Measurements from ENCODE around the gene YWHAG.
"Not testable (repeated sequence)": the region's sequence is repeated elsewhere in the genome, so short reads cannot be mapped to it uniquely, and the experiment has no call there.

YWHAG gene

GRCh38 chr7:76292911-76293310 is 65.9 kb downstream of the YWHAG start:
- DNase-seq = not testable (repeated sequence)

GRCh38 chr7:76292213-76292573 is 66.6 kb downstream of the YWHAG start:
- peak; percentile 54 for DNase-seq

GRCh38 chr7:76291351-76292212 is 67.2 kb downstream of the YWHAG start:
- DNase-seq = peak; percentile 85

- DNase-seq = not testable (repeated sequence)
These were observed 67.9 kb downstream of the YWHAG start for GRCh38 chr7:76290847-76291350.

GRCh38 chr7:76286842-76287403 is 71.9 kb downstream of the YWHAG start:
- no peak for DNase-seq

- no peak for DNase-seq
These were observed 73.0 kb downstream of the YWHAG start for GRCh38 chr7:76285604-76286374.

- DNase-seq = no peak
These were observed 75.3 kb downstream of the YWHAG start for GRCh38 chr7:76283254-76284159.

GRCh38 chr7:76282344-76283253 is 76.2 kb downstream of the YWHAG start:
- DNase-seq = peak; percentile 40

- no peak for DNase-seq
These were observed 77.0 kb downstream of the YWHAG start for GRCh38 chr7:76281706-76282343.

GRCh38 chr7:76281006-76281705 is 77.6 kb downstream of the YWHAG start:
- peak; percentile 55 for DNase-seq

GRCh38 chr7:76280408-76280807 is 78.4 kb downstream of the YWHAG start:
- peak; percentile 54 for DNase-seq

GRCh38 chr7:76278540-76278939 is 80.3 kb downstream of the YWHAG start:
- DNase-seq = peak; percentile 63
